GM23338 (cell line): Measurements from ENCODE around the gene RXRA. TPM values are rescaled to one million over a fixed set of nuclear protein-coding genes. Genes with fewer than 3 reads are reported as not detected.

Experiments
- ATAC-seq: fragments of 200-7000 bp; cut with Tn5 transposase; 3 replicates; pipeline ENCODE4 v1.9.1; 2020
- DNase-seq: peaks from one replicate; pipeline ENCODE4 v3.0.0-alpha.2; 2015; ENCODE audit warnings: low spot score
- H2AFZ ChIP-seq: fragments of 200-600 bp; sonication (generic); 2 replicates; pipeline ENCODE4 v1.8.0; 2016; ENCODE audit warnings: antibody characterized with exemption, mild to moderate bottlenecking, moderate library complexity
- H3F3A ChIP-seq: fragments of 200-600 bp; sonication (generic); replicated peaks from 2 replicates; pipeline ENCODE4 v1.8.0; 2017; ENCODE audit warnings: antibody characterized with exemption, mixed run types, low read depth
- H3K27ac ChIP-seq: fragments of 200-600 bp; sonication (generic); 2 replicates; pipeline ENCODE4 v1.6.1; 2016; ENCODE audit warnings: low read depth
- H3K27me3 ChIP-seq: fragments of 200-600 bp; sonication (generic); 2 replicates; pipeline ENCODE4 v1.8.0; 2016; ENCODE audit warnings: mild to moderate bottlenecking, mixed run types, moderate library complexity; ENCODE audit not compliant: insufficient read depth
- H3K36me3 ChIP-seq: fragments of 200-600 bp; sonication (generic); 2 replicates; pipeline ENCODE4 v1.8.0; 2016; ENCODE audit warnings: mild to moderate bottlenecking; ENCODE audit not compliant: insufficient read depth
- H3K4me1 ChIP-seq: fragments of 200-600 bp; sonication (generic); 2 replicates; pipeline ENCODE4 v1.8.0; 2016; ENCODE audit warnings: mild to moderate bottlenecking, moderate library complexity; ENCODE audit not compliant: insufficient read depth
- H3K4me2 ChIP-seq: fragments of 200-600 bp; sonication (generic); 2 replicates; pipeline ENCODE4 v1.7.1; 2017; ENCODE audit warnings: mixed run types
- H3K4me3 ChIP-seq: fragments of 200-600 bp; sonication (generic); 2 replicates; pipeline ENCODE4 v1.6.1; 2016; ENCODE audit warnings: mixed run types
- H3K79me2 ChIP-seq: fragments of 200-600 bp; sonication (generic); replicated peaks from 2 replicates; pipeline ENCODE4 v1.8.0; 2017; ENCODE audit warnings: mild to moderate bottlenecking; ENCODE audit not compliant: insufficient read depth
- H3K9me2 ChIP-seq: fragments of 200-600 bp; sonication (generic); 2 replicates; pipeline ENCODE4 v1.8.0; 2017; ENCODE audit not compliant: insufficient read depth
- H4K20me1 ChIP-seq: fragments of 200-600 bp; sonication (generic); replicated peaks from 2 replicates; pipeline ENCODE4 v1.8.0; 2017; ENCODE audit warnings: mild to moderate bottlenecking; ENCODE audit not compliant: insufficient read depth
- H3K27ac Mint-ChIP-seq: 2 replicates; pipeline ENCODE4 v1.8.0; 2020; ENCODE audit warnings: inconsistent platforms, mild to moderate bottlenecking, moderate library complexity, mixed read lengths
- H3K27me3 Mint-ChIP-seq: 3 replicates; pipeline ENCODE4 v1.8.0; 2022; ENCODE audit warnings: low read depth, mild to moderate bottlenecking, moderate library complexity, mixed read lengths, inconsistent platforms; ENCODE audit not compliant: insufficient read depth, poor library complexity
- H3K36me3 Mint-ChIP-seq: 3 replicates; pipeline ENCODE4 v1.8.0; 2021; ENCODE audit warnings: low read depth, mild to moderate bottlenecking, inconsistent platforms, moderate library complexity, mixed read lengths
- H3K4me1 Mint-ChIP-seq: 3 replicates; pipeline ENCODE4 v1.8.0; 2020; ENCODE audit warnings: mild to moderate bottlenecking, inconsistent platforms, mixed read lengths
- H3K4me3 Mint-ChIP-seq: 3 replicates; pipeline ENCODE4 v1.8.0; 2021; ENCODE audit warnings: moderate library complexity, mild to moderate bottlenecking, inconsistent platforms, mixed read lengths
- H3K9me3 Mint-ChIP-seq: 3 replicates; pipeline ENCODE4 v1.8.0; 2020; ENCODE audit warnings: moderate library complexity, mild to moderate bottlenecking, inconsistent platforms, mixed read lengths
- CREB1 ChIP-seq: fragments of 250-450 bp; sonication (Bioruptor Pico); IDR thresholded peaks from 2 replicates; pipeline ENCODE4 v1.5.0; 2020; ENCODE audit warnings: low read depth, mild to moderate bottlenecking, moderate library complexity
- EZH2phosphoT487 ChIP-seq: fragments of 200-600 bp; sonication (generic); IDR thresholded peaks from one replicate; pipeline ENCODE4 v1.8.1; 2018; ENCODE audit warnings: antibody characterized with exemption; ENCODE audit not compliant: unreplicated experiment
- JUNB ChIP-seq: IDR thresholded peaks from one replicate; pipeline ENCODE4 v1.6.1; 2016; ENCODE audit warnings: antibody characterized with exemption; ENCODE audit not compliant: unreplicated experiment
- NANOG ChIP-seq: IDR thresholded peaks from 2 replicates; pipeline ENCODE4 v1.6.1; 2016; ENCODE audit warnings: antibody characterized with exemption, borderline replicate concordance
- STAT1 ChIP-seq: IDR thresholded peaks from one replicate; pipeline ENCODE4 v1.6.1; 2016; ENCODE audit warnings: antibody characterized with exemption; ENCODE audit not compliant: unreplicated experiment
- ZNF114 ChIP-seq: fragments of 250-450 bp; sonication (Bioruptor Pico); IDR thresholded peaks from 2 replicates; pipeline ENCODE4 v1.5.0; 2020; ENCODE audit warnings: mild to moderate bottlenecking, moderate library complexity
- ZNF462 ChIP-seq: fragments of 250-450 bp; sonication (Bioruptor Pico); IDR thresholded peaks from 2 replicates; pipeline ENCODE4 v1.5.0; 2020; ENCODE audit warnings: mild to moderate bottlenecking, moderate library complexity
- polyA plus RNA-seq: library from polyadenylated mRNA; unstranded; fragments of >200 nt; fragmentation: Nextera tagmentation; extraction: Ambion mirVana; gene quantifications from 2 replicates; pipeline ENCODE4 v1.2.1, GENCODE V29; 2016
- total RNA-seq: library from RNA; depleted of rRNA; stranded (reverse); fragments of >200 nt; shearing (Covaris generic); gene quantifications from 2 replicates; pipeline ENCODE4 v1.2.3, GENCODE V29; 2014
- TF ChIP-seq, protein P1 (sequence below), 2 experiments: fragments of 200-600 bp in 1 of 2; sonication (generic) in 1 of 2; conservative IDR thresholded peaks; 2 replicates each; pipeline versions ENCODE4 v1.5.1 to v1.6.1; 2016 to 2017; ENCODE audit warnings: antibody characterized with exemption in 2 of 2, low read depth in 2 of 2, mild to moderate bottlenecking in 2 of 2, moderate library complexity in 1 of 2
- TF ChIP-seq, protein P2 (sequence below): IDR thresholded peaks from 2 replicates; pipeline ENCODE4 v1.6.1; 2016; ENCODE audit warnings: antibody characterized with exemption

Gene RXRA
- total and polyA plus RNA-seq, 2 experiments from 2014 or later, result 4.9 to 17.9 TPM

DNA sequence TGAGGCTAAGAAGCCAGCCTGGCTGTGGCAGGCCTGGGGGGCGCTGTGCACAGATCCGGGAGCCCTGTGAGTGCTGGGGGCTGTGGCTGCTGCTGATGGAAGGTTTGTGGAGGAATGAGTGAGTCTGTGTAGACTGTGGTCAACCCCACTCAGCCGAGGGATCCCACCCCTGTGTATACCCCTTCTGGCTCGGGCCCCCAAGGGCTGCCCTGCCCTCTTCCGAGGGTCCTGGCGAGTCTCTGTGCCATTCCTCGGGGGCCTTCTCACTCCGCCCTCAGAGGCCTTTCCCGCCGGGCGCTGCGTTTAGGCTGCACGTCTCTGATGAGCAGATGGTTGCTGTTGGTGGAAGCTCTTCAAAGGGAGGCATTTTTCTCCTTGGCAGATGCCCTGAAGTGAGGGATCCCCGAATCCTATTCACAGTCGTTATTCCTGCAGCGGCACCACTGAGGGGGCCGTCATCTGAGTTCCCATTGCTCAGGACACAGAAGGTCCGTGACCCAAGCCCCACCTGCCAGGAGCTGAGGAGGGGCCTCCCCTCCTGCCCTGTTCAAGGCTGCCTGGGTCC, 94.1 kb downstream of the RXRA start:
- Mint-ChIP-seq H3K9me3 (no peaks in the 10 kb centered on the region), H3K36me3 (peaks cover 7% of the 10 kb centered on the region; the same call in 1 of the 3 replicates), H3K27ac (no peak overlapping the region), H3K27me3 (peaks cover 3% of the 10 kb centered on the region), H3K4me1 (0 out of 3 replicates have a peak, but pooled peaks cover 2% of the 10 kb centered on the region), H3K4me3 (no peak overlapping the region)
- no peak for TF ChIP-seq STAT1
- no peak for TF ChIP-seq CREB1 (CRISPR knock-in tag)
- no peak for TF ChIP-seq ZNF462 (CRISPR knock-in tag)
- TF ChIP-seq JUNB, result no peak
- ATAC-seq (no peak), DNase-seq (no peak)
- Histone ChIP-seq H3K4me2 (no peak overlapping the region), H3K79me2 (no peaks in the 10 kb centered on the region), H3K36me3 (no peaks in the 10 kb centered on the region), H3K27ac (no peak overlapping the region), H3K9me2 (no peaks in the 10 kb centered on the region), H3K4me3 (no peak overlapping the region), H3K4me1 (no peaks in the 10 kb centered on the region), H3K27me3 (no peaks in the 10 kb centered on the region), H3F3A (no peaks in the 10 kb centered on the region), H4K20me1 (no peaks in the 10 kb centered on the region), H2AFZ (no peak overlapping the region)

- no peak for DNase-seq
- H3K27me3 ChIP-seq, result no peaks in the 10 kb centered on the region
- no peak overlapping the region for H3K27ac ChIP-seq
- peaks cover 7% of the 10 kb centered on the region; the same call in 1 of the 3 replicates for H3K36me3 Mint-ChIP-seq
- H3K4me1 Mint-ChIP-seq, result 0 out of 3 replicates have a peak, but pooled peaks cover 2% of the 10 kb centered on the region
- peaks cover 3% of the 10 kb centered on the region for H3K27me3 Mint-ChIP-seq
- no peaks in the 10 kb centered on the region for H3F3A ChIP-seq
- H3K9me3 Mint-ChIP-seq, result no peaks in the 10 kb centered on the region
- no peak overlapping the region for H3K4me3 ChIP-seq
- no peaks in the 10 kb centered on the region for H3K79me2 ChIP-seq
- no peaks in the 10 kb centered on the region for H3K36me3 ChIP-seq
- H4K20me1 ChIP-seq, result no peaks in the 10 kb centered on the region; the same call in 1 of the 2 replicates
- no peaks in the 10 kb centered on the region for H3K4me1 ChIP-seq
- no peak overlapping the region for H3K4me2 ChIP-seq
- no peak overlapping the region for H3K27ac Mint-ChIP-seq
- no peaks in the 10 kb centered on the region for H3K9me2 ChIP-seq
- H2AFZ ChIP-seq, result no peak overlapping the region
- no peak overlapping the region for H3K4me3 Mint-ChIP-seq
- ATAC-seq, result no peak
- TF ChIP-seq JUNB, result no peak
- TF ChIP-seq ZNF114 (CRISPR knock-in tag), result no peak
- TF ChIP-seq, protein P1, sequence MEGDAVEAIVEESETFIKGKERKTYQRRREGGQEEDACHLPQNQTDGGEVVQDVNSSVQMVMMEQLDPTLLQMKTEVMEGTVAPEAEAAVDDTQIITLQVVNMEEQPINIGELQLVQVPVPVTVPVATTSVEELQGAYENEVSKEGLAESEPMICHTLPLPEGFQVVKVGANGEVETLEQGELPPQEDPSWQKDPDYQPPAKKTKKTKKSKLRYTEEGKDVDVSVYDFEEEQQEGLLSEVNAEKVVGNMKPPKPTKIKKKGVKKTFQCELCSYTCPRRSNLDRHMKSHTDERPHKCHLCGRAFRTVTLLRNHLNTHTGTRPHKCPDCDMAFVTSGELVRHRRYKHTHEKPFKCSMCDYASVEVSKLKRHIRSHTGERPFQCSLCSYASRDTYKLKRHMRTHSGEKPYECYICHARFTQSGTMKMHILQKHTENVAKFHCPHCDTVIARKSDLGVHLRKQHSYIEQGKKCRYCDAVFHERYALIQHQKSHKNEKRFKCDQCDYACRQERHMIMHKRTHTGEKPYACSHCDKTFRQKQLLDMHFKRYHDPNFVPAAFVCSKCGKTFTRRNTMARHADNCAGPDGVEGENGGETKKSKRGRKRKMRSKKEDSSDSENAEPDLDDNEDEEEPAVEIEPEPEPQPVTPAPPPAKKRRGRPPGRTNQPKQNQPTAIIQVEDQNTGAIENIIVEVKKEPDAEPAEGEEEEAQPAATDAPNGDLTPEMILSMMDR (conservative IDR thresholded peaks at IDR 0.05; ENCODE audit: low read depth in 2 of 2), result no peak
- TF ChIP-seq EZH2phosphoT487, result no peak
- TF ChIP-seq CREB1 (CRISPR knock-in tag), result no peak
- no peak for TF ChIP-seq NANOG
- TF ChIP-seq, protein P2, sequence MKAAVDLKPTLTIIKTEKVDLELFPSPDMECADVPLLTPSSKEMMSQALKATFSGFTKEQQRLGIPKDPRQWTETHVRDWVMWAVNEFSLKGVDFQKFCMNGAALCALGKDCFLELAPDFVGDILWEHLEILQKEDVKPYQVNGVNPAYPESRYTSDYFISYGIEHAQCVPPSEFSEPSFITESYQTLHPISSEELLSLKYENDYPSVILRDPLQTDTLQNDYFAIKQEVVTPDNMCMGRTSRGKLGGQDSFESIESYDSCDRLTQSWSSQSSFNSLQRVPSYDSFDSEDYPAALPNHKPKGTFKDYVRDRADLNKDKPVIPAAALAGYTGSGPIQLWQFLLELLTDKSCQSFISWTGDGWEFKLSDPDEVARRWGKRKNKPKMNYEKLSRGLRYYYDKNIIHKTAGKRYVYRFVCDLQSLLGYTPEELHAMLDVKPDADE, result no peak
Measured at GRCh38 chr9:134420974-134421432, 94.7 kb downstream of the RXRA start.
